Stimulated activated CD8-positive, alpha-beta memory T cell treated with anti-CD3 and anti-CD28 coated beads, Interleukin-2, amount 100 ng/mL, for 48 hours (primary cell): ENCODE results near the gene GSTO2.

ENCODE experiments used
- DNase-seq, 2 donors: peaks; one replicate each; pipeline ENCODE4 v3.0.0-alpha.2; 2020; ENCODE audit warnings: low read depth in 2 of 2

Gene GSTO2

DNA sequence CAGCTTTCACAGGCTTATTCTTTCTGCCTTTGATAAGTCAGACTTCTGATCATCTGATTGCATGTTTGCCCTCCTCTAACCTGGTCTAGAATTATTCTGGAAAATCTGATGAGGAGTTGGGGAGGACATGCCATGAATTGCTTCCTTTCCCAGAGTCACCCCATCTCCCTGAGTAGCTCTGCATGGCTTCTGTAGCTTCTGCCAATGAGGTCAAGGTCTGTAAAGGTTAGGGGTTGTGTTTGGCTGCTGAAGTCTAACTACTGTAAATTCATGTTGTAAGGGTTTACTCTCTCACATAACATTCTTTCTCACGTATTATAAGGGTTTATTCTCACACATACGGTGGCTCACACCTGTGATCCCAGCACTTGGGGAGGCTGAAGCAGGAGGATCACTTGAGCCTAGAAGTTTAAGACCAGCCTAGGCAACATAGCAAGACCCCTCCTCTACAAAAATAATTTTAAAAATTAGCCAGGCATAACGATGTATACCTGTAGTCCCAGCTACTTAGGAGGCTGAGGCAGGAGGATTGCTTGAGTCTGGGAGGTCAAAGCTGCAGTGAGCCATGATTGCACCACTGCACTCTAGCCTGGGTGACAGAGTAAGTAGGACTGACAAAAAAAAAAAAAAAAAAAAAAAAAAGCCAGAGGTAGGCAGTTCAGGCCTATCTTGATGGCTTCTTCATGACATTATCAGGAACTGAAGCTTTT, 10.7 kb downstream of the GSTO2 start:
- DNase-seq = no peak

DNA sequence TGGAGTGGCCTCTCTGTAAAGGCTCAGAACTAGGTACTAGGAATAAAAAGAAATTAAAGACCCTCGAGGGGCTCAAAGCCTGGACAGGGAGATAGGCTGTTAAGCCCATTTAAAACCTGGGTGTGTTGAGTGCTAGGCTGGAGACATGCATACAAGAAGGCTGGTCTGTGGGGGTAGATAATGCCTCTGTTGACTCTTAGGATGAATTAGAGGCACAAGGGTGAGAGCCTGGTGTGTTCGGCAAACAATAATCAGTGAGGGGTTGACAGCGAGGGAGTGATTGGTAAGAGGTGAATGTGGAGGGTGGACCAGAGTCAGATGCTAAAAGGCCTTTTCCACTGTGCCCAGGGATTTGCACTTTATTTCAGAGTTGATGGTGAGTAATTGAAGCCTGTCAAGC, 12.7 kb downstream of the GSTO2 start:
- DNase-seq = no peak

DNA sequence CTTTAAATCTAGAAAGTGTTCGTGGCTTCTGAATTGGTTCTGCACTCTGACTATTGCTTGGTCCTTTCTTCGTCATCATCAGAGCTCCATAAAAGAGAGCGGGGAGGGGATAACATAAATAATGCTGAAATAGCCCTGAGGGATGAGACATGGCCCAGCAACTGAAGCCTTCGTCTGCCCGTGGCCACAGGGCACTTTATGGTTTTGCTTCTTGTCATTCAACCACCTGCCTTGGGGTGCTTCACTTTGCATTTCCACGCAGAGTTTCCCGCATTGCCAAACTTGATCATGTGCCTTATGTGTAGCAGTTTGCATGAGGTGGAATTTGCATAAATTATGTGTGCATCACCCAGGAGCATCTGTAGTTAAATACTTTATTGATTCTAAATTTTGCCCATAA, 15.9 kb downstream of the GSTO2 start:
- no peak for DNase-seq

DNA sequence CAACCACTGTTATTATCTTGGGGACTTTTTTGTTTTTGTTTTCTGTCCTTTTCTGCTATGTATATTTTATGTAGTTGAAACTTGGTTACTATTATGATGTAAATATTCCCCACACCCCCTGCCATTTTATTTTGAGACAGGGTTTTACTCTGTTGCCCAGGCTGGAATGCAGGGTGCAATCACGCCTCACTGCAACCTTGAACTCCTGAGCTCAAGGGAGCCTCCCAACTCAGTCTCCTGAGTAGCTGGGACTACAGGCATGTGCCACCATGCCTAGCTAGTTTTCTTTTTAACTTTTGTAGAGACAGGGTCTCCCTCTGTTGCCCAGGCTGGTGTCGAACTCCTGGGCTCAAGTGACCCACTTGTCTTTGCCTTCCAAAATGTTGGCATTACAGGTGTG, 18.0 kb downstream of the GSTO2 start:
- DNase-seq = no peak

DNA sequence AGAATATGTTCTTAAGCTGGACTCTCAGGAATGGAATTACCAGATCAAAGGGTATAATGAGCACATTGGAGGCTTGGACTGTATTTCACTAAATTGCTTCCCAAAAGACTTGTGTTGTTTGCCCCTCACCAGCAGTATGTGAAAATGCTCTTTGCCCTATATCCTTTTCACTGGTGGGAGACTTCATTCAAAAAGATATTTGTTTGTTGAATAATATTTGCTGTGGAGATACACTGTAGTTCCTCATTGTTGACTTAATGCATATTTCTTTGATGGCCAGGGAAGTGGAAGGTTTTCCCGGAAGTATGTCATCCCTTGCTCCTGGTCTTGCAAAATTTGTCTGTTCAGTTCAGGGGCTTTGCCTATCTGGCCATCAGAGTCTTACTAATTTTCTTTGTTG, 19.4 kb downstream of the GSTO2 start:
- DNase-seq = no peak

DNA sequence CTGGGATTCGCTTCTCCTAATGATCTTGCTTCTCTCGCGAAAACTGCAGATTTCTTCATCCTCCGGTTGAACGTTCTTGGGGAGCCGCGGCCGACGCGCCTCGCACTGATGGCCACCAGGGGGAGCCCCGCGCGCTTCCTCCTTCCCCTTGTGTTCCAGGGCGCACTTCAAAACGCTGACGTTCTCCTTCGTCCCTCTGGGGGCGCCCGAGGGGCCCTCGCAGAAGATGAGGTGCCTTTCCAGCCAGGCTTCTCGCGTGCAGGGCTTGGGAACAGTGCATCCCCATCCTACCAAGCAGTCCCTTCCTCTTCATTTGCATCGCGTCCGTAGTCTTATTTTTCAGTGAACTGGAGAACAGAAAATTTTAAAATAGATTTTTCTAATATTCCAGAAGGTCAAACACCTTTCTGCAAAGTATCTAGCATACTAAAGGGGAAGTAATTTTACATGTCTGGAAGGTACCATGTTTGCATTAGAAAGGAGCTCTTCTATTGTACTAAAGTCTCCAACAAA, 22.5 kb downstream of the GSTO2 start:
- peak; percentile 75 to 83 for DNase-seq

DNA sequence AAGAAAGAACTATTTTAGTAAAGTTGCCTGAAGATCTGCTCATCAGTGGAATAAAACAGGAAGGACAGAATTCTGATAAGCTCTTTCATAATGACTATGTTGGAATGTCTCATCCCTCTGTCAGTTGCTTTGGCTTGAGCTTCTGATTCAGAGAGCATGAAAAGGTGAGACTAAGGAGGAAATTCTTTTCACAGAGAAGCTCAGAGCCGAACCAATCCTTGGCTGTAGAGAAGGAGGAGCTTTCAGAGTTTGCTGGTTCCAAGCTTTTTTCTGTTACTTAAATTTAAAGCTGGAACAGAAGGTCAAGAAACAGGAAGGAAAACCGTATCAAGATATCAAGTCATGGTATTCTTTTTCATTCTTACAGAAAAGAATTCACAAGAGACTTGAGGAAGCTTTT, 24.0 kb downstream of the GSTO2 start:
- DNase-seq = no peak

DNA sequence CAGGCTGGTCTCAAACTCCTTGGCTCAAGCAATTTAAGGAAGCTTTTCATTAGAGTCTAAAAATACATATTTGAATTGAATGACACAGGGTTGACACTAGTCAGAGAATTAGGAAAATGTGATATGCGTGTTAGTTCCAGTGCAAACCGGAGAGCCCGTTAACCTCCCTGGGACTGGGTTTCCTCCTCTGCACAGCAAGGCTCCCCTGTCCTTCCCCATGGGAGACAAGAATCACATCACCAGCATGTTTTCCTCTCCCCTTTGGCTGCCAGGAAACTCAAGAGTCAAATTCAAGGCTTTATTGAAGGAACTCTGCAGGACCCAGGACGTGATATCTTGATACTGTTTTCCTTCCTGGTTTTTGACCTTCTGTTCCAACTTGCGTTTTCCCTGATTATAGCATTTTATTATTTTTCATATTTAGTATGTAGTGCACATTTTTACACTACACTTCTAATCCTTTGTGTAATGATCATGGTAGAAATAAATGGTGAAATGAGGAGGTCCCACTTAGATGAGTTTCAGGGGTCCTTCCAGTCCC, 24.9 kb downstream of the GSTO2 start:
- DNase-seq = no peak

DNA sequence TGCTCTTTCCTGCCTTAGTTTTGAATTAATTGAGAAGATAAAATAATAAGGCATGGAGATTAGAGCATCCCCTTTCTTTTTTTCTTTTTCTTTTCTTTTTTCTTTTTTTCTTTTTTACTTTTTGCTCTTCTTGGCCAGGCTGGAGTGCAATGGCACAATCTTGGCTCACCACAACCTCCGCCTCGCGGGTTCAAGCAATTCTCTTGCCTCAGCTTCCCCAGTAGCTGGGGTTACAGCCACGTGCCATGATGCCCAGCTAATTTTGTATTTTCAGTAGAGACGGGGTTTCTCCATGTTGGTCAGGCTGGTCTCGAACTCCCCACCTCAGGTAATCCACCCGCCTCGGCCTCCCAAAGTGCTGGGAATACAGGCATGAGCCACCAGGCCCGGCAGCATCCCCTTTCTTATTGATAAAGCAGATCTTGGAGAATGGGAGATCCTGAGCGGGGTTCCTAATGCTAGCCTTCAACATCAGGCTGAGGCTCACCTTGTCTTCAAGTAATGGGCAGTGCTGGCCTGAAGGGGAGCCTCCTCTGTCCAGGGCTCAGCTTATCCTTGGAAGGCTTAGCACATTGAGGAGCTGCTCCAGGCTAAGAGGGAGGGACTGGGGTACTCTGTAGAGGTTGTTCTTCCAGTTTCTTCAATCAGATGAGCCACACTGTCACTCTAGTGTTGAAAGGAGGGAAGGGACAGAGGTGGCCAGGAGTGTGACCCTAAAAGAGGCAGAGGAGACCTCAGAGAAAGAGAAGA, 27.9 kb downstream of the GSTO2 start:
- no peak for DNase-seq

DNA sequence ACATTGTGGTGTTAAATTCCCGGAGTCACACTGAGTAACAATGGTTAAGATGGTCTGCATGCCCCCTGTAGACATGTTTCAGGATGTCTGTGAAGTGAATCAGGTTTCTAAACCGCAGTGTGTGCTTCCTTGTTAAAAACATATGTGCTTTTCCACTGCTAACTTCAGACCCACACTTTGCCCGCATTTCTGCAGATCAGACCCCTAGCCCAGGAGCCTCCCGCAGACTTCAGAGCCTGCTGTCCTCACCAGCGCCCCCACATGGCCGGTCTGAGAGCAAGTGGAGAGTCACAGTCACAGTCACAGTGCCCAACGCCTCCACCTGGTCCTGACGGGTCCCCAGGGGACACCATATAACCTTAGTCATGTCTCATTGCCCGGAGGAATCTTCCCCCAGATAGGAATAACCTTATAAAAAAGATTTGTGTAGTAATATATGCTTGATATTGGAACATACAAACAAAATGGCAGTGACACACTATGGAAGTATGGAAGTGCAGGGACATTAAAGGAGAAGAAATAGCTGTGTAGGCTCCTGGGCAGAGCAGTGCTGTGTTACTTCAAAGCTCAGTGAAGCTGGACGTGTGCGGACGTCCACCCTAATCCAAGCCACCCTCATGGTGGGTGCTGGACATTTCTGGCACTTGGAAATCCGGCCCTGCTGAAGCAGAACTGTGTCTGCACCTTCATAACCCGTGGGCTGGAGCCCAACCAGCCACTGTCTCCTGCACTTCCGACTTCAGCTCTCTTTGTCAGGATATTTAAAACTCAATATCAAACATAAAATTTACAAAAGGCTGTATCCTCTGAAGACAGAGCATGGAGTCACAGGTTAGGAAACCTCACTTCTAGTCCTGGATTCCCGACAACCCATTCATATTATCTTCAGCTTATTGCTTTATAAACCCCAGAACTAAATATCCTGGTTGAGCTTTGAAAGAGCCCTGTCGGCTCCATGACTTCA, 29.0 kb downstream of the GSTO2 start:
- peak in 1 of 2 donors; percentile 46 for DNase-seq

DNA sequence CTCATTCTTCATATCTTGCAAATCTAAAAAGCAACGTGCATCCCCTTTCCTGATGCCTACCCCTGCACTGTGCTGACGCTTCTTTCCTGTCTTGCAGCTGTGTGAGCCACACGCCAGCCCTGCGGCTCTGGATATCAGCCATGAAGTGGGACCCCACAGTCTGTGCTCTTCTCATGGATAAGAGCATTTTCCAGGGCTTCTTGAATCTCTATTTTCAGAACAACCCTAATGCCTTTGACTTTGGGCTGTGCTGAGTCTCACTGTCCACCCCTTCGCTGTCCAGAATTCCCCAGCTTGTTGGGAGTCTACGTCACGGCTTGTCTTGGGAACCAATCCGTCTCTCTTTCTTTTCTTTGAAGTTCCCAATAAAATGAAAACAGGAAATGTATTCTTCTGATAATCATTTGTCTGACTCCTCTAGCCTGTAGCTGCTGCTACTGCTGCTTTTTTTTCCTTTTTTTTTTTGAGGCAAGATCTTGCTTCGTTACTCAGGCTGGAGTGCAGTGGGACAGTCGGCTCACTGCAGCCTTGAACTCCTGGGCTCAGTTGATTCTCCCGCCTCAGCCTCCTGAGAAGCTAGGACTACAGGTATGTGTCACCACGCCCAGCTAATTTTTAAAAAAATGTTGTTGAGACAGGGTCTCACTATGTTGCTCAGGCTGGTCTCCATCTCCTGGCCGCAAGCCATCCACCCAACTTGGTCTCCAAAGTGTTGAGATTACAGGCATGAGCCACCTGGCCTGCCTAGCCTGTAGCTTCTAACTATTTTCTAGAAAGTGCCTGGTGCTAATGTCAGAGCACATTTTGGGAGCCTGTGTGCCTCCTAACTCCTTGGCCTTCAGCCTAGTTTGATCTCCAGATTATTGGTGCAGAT, 30.3 kb downstream of the GSTO2 start:
- DNase-seq = no peak

DNA sequence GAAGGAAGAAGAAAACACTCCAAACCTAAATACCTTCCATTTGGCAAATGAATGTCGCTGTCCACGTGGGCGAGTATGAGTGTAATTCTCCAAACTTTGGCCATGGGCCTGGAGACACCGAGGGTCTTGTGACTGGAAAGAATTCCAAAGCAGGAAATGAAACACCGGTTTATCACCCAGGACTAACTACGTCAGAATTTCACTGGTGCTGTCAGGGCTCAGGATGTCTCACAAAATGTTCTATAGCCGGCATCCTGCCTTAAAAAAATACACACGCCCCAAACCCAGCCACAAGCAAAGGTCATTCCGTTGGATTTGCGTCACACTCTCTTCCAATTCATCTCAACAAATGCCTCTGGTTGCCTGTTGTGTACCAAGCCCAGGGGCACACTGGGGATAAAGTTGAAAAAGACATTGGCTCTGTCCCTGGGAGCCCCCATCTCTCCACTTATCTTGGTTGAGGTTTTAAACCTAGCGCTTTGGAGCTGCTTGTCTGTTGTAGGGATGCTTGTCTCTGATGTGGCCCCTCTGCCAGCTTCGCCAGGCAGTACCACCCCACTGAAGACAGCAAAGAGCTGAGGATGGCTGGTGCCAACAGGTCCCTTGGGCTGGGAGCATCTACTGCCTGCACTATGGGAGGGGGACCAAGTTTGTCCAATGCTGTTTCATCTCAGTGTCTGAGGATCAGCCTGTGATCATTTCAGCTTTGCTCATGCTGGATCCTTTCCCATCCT, 31.2 kb downstream of the GSTO2 start:
- no peak for DNase-seq

DNA sequence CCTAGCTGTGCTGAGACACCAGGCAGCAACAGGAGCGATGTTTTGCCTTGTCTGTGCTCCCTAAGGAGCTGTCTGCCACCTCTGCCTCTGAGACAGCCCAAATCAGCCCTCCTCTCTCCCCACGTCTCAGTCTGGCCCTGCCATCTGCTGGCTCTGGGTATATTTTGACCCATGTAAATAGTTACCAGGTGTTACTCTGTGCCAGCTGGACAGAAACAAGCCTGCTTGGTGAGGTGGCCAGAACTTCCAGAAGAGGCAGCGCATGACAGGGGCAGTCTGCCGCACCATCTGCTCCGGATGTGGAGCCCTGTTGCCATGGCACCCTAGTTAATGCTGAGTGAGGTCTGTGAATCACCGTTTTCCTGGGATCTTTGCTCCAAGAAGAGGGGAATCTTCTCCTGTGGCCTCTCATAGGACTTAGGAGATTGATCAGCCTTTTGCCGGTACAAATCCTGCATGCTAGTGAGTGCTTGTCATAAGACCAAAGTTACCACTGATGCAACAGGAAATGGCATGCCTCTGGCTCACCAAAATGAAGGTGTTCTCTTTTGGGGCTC, 31.8 kb downstream of the GSTO2 start:
- DNase-seq = no peak

DNA sequence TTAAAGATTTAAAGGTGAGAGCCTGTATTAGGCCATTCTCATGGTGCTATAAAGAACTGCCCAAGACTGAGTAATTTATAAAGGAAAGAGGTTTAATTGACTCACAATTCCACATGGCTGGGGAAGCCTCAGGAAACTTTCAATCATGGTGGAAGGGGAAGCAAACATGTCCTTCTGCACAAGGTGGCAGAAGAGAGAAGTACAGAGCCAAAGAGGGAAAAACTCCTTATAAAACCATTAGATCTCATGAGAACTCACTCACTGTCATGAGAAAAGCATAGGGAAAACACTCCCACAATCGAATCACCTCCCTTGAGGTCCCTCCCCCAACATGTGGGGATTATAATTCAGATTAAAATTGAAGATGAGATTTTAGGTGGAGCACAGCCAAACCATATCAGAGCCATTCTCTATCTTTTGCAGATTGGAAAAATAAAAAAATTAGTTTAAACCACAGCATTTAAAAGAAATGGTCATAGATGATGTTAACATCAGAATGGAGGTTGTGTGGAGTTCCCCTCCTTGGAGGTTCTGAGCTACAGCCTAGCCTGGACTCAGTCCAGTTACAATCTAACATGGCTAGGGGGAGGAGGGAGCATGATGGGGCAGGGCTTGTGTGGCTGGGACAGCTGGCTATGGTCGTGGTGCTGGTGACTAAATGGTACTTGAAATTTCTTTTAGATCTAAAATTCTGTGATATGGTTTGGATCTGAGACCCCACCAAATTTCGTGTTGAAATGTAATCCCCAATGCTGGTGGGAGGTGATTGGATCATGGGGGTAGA, 33.1 kb downstream of the GSTO2 start:
- DNase-seq = no peak

DNA sequence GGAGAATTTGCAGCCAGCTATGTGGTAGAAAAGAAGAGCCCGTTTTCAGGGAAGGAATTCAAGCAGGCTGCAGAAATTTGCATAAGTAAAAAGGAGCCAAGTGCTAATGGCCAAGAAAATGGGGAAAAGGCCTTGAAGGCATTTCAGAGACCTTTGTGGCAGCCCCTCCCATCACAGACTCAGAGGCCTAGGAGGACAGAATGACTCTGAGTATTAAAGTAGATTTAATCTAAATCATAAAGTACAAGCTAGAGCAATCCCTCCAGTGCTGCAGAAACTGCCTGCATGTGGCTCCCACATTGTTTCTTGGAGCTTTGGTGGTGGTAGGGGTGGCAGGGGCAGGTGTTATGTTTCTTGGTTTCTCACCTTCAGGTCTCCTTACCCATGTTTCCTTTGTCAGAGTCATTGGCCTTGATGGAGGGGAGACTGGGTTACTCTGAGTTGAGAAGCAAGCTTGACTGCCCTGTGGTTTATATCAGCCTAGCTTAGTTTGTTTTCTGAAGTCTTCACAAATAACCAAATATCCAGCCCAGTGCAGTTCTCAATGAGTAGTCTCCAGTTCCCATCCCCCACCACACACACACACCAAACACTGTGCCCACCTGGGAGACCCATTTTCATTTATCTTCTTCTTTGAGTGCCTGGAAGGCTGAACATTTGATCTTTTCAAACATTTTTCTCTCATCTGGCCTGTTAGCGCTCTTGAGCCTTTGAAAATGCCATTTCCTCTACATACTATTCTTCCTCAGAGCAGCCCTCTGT, 34.8 kb downstream of the GSTO2 start:
- no peak for DNase-seq

DNA sequence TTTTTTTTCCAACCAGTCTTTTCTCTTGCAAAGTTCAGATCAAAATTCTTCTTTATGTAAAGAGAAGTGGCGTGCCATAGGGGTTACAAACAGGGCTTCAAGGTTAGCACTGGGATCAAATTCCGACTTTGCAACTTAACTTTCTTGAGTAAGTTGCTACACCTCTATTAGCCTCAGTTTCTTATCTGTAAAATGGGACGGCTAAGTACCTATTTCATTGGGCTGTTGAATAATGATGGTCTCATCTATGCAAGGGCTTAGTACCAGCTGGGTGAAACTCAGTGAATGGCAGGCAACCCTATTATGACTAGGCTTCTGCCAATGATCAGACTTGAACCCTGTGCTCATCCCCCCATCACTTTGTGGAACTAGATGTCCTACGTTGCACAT, 35.4 kb downstream of the GSTO2 start:
- DNase-seq = no peak

DNA sequence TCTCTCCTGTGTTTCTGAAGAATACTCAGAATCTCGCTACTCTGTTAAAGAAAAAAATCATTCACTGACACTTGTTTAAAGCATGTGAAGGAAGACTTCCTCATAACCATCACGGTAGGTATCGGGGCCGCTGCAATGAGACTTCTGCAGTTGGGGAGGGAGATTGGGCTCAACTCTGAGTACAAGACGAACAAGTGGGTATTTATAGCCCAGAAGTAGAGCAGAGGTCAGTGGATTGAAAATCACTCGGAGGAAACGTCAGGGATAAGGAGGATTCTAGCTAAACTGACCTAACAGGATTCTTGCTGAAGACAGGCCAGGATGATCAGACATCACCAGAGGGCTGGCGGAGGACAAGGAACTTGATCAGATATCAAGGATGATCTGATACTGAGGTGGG, 35.9 kb downstream of the GSTO2 start:
- DNase-seq = no peak

DNA sequence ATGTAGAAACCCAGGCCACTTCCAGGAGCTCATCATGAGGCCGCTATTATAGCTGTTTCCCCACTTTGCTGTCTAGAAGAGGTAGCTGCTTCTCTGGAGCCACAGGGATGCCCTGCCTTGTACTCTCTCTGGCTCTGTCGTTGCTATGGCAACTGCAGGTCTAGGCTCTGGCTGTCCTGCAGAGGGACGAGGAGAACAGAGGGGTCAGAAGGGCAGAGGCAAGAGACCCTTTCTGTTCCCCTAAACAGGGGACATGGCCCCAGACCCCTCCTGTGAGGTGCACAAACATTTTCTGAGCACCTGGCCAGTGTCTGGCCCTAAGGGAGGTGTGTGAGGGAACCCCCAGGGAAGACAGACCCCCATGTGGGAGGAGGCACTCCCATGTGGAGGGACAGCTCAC, 37.9 kb downstream of the GSTO2 start:
- DNase-seq = no peak
